ENCODE data around the gene DNAJB8.

The DNAJB8 gene

DNA sequence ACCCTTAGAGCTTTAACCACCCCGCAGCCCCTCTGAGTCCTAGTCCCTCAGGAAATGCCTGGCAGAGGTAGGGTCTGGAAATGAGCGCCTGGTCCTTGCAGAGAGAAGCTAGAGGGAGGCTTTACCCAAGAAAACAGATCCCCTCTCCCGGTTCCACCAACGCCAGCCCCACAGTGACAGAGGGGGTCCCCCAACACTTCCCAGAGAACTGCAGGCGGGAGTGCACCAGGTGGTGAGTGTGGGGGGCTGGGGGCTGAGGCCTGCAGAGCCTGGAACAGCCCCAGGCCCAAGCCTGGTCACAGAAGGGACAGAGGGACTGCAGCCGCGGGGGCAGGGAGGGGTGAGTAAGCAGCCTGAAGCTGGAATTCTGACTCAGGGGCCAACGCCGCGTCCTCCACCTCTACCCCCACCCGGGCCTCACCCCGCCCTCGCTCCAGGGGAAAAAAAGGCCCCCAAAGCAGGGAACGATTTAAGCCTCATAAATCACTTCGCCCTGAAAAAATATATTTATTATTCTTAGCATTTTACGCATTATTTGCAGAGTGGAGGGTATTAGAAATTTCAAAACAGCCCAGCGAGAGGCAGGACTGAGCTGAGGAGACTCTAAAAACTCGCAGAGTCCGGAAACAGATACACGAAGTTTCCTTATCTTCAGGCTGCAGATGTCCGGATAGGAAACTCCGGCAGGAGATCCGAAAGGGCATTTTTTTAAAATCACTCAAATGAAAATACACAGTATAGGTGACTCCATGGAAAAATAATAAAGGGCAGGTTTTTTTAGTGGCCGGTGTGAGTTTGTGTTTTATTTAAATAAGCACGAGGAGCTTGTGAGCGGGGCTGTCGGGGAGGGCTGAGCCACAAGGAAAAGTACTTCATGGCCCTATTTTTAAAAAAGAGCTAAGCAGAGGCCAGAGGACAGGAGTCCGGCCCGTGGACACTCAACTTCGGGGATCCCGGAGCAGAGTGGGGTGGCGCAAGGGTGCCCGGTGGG lies 16.3 kb upstream of the DNAJB8 start:
- H2AFZ ChIP-seq (ENCODE audit: low read length) = no peak overlapping the region
- H3K4me3 ChIP-seq (ENCODE audit: low read length in 2 of 2) = no peak overlapping the region
- H3K27me3 ChIP-seq (ENCODE audit: control insufficient read depth in 3 of 3, insufficient read depth in 3 of 3, low read depth in 1 of 3, low read length in 3 of 3) = peaks cover 55 to 100% (median 95%) of the 10 kb centered on the region in 3 experiments
- H2BK15ac ChIP-seq (ENCODE audit: low read length) = peak overlapping the region; percentile 77
- H4K8ac ChIP-seq (ENCODE audit: low read depth, low read length) = no peak overlapping the region
- no peak overlapping the region for H2BK5ac ChIP-seq (ENCODE audit: low read length)
- no peak overlapping the region for H2BK120ac ChIP-seq (ENCODE audit: low read depth, low read length)
- no peak for DNase-seq (ENCODE audit: low spot score)
- no peaks in the 10 kb centered on the region for H3K79me1 ChIP-seq (ENCODE audit: low read depth, low read length)
- H3K4me2 ChIP-seq (ENCODE audit: insufficient read depth, low read length, poor library complexity, severe bottlenecking) = no peak overlapping the region
- peak overlapping the region; percentile 19 for H3K18ac ChIP-seq (ENCODE audit: low read length)
- peaks cover 7 to 24% of the 10 kb centered on the region in 2 donors for H3K4me1 ChIP-seq (ENCODE audit: control insufficient read depth in 2 of 2, insufficient read depth in 1 of 2, low read depth in 1 of 2, low read length in 2 of 2)
- H3K23ac ChIP-seq (ENCODE audit: low read depth, low read length, poor library complexity) = no peak overlapping the region
- WGBS, 2 donors (ENCODE audit: extremely low coverage in 2 of 2, insufficient read length in 2 of 2, insufficient replicate concordance in 1 of 2) = no CpG with 5 or more reads among the region's 33 CpGs
- H3K4ac ChIP-seq (ENCODE audit: low read length) = no peak overlapping the region
- no peaks in the 10 kb centered on the region for H3K9me3 ChIP-seq (replicated peaks in 1 of 2; ENCODE audit: control insufficient read depth in 2 of 2, insufficient read depth in 1 of 2, low read depth in 1 of 2, low read length in 2 of 2)
- H2AK5ac ChIP-seq (ENCODE audit: low read depth, low read length) = peak overlapping the region; percentile 11
- H2BK12ac ChIP-seq (ENCODE audit: low read length) = no peak overlapping the region
- H3K36me3 ChIP-seq (replicated peaks in 1 of 2; ENCODE audit: control insufficient read depth in 2 of 2, insufficient read depth in 2 of 2, low read length in 2 of 2) = no peaks in the 10 kb centered on the region
- H4K91ac ChIP-seq (ENCODE audit: low read depth, low read length, poor library complexity) = no peak overlapping the region
- no peak overlapping the region for H3K27ac ChIP-seq (replicated peaks; ENCODE audit: low read length)
- H3K14ac ChIP-seq (ENCODE audit: low read length) = no peak overlapping the region
- H3K9ac ChIP-seq (ENCODE audit: low read depth, low read length, poor library complexity) = no peak overlapping the region

DNA sequence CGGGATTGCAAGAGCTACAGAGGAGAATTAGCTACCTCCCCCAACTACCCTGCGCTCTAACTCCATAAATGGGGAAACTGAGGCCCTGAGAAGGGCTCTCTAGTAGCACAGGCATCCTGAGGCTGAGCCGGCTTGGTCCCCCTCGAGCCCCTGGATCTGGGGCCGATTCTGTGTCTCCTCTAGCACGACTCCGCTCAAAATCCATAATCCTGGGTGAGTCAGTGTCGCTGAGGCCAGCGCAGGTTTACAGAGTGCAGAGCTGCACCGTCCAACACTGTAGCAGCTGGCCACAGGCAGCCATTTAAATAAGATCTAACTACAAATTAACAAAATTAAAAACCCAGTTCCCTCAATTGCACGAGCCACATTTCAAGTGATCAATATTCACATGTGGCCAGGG lies 15.5 kb upstream of the DNAJB8 start:
- Histone ChIP-seq H2BK120ac (ENCODE audit: low read depth, low read length) (no peak overlapping the region), H3K23ac (ENCODE audit: low read depth, low read length, poor library complexity) (no peak overlapping the region), H3K4me2 (ENCODE audit: insufficient read depth, low read length, poor library complexity, severe bottlenecking) (no peak overlapping the region), H2AFZ (ENCODE audit: low read length) (no peak overlapping the region), H3K79me1 (ENCODE audit: low read depth, low read length) (no peaks in the 10 kb centered on the region), H3K27me3 (ENCODE audit: control insufficient read depth in 3 of 3, insufficient read depth in 3 of 3, low read depth in 1 of 3, low read length in 3 of 3) (peaks cover 50 to 100% (median 95%) of the 10 kb centered on the region in 3 experiments), H3K9me3 (replicated peaks in 1 of 2; ENCODE audit: control insufficient read depth in 2 of 2, insufficient read depth in 1 of 2, low read depth in 1 of 2, low read length in 2 of 2) (no peaks in the 10 kb centered on the region), H2BK12ac (ENCODE audit: low read length) (no peak overlapping the region), H2AK5ac (ENCODE audit: low read depth, low read length) (no peak overlapping the region), H4K8ac (ENCODE audit: low read depth, low read length) (no peak overlapping the region), H2BK5ac (ENCODE audit: low read length) (no peak overlapping the region), H2BK15ac (ENCODE audit: low read length) (no peak overlapping the region), H3K4me1 (ENCODE audit: control insufficient read depth in 2 of 2, insufficient read depth in 1 of 2, low read depth in 1 of 2, low read length in 2 of 2) (peaks cover 7 to 19% of the 10 kb centered on the region in 2 donors), H3K4ac (ENCODE audit: low read length) (no peak overlapping the region), H3K36me3 (replicated peaks in 1 of 2; ENCODE audit: control insufficient read depth in 2 of 2, insufficient read depth in 2 of 2, low read length in 2 of 2) (no peaks in the 10 kb centered on the region), H3K18ac (ENCODE audit: low read length) (peak overlapping the region; percentile 69), H3K27ac (replicated peaks; ENCODE audit: low read length) (no peak overlapping the region), H3K14ac (ENCODE audit: low read length) (no peak overlapping the region), H4K91ac (ENCODE audit: low read depth, low read length, poor library complexity) (no peak overlapping the region), H3K4me3 (ENCODE audit: low read length in 2 of 2) (no peak overlapping the region), H3K9ac (ENCODE audit: low read depth, low read length, poor library complexity) (no peak overlapping the region)
- no peak for DNase-seq (ENCODE audit: low spot score)
- no CpG with 5 or more reads among the region's 11 CpGs for WGBS, 2 donors (ENCODE audit: extremely low coverage in 2 of 2, insufficient read length in 2 of 2, insufficient replicate concordance in 1 of 2)

DNA sequence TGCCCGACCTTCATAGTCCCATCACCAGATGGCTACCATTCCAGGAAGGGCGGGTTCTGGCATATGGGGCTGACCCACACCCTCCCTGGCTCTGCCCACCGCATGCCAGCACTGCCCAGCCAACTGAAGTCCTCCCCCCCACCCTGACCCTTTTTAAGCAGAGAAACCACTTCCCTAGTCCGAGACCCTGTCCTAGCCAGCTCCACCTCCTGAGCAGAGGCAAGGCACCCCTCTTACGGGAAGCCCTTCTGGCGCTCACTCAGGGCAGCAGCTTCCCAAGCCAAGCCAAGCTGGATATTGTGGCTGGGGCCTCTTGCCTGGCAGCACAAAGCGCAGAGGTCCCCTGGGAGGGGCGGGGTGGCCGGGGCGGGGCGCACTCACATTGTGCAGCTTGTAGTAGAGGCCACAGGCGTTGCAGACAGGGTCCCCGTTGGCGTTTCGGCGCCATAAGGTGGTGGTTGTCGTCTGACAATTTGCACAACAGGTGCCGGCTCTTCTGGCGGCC lies 14.8 kb upstream of the DNAJB8 start:
- H2AFZ ChIP-seq (ENCODE audit: low read length) = no peak overlapping the region
- H3K27ac ChIP-seq (replicated peaks; ENCODE audit: low read length) = no peak overlapping the region
- H3K9ac ChIP-seq (ENCODE audit: low read depth, low read length, poor library complexity) = no peak overlapping the region
- H3K18ac ChIP-seq (ENCODE audit: low read length) = no peak overlapping the region
- H2BK120ac ChIP-seq (ENCODE audit: low read depth, low read length) = no peak overlapping the region
- H3K4ac ChIP-seq (ENCODE audit: low read length) = no peak overlapping the region
- no peak overlapping the region for H2BK15ac ChIP-seq (ENCODE audit: low read length)
- H3K36me3 ChIP-seq (replicated peaks in 1 of 2; ENCODE audit: control insufficient read depth in 2 of 2, insufficient read depth in 2 of 2, low read length in 2 of 2) = no peaks in the 10 kb centered on the region
- no peak overlapping the region for H2BK12ac ChIP-seq (ENCODE audit: low read length)
- H2AK5ac ChIP-seq (ENCODE audit: low read depth, low read length) = no peak overlapping the region
- no CpG with 5 or more reads among the region's 19 CpGs for WGBS, 2 donors (ENCODE audit: extremely low coverage in 2 of 2, insufficient read length in 2 of 2, insufficient replicate concordance in 1 of 2)
- no peaks in the 10 kb centered on the region for H3K9me3 ChIP-seq (replicated peaks in 1 of 2; ENCODE audit: control insufficient read depth in 2 of 2, insufficient read depth in 1 of 2, low read depth in 1 of 2, low read length in 2 of 2)
- H3K79me1 ChIP-seq (ENCODE audit: low read depth, low read length) = no peaks in the 10 kb centered on the region
- H3K4me3 ChIP-seq (ENCODE audit: low read length in 2 of 2) = no peak overlapping the region
- no peak overlapping the region for H3K14ac ChIP-seq (ENCODE audit: low read length)
- H4K91ac ChIP-seq (ENCODE audit: low read depth, low read length, poor library complexity) = no peak overlapping the region
- no peak overlapping the region for H2BK5ac ChIP-seq (ENCODE audit: low read length)
- no peak overlapping the region for H3K23ac ChIP-seq (ENCODE audit: low read depth, low read length, poor library complexity)
- H3K27me3 ChIP-seq (ENCODE audit: control insufficient read depth in 3 of 3, insufficient read depth in 3 of 3, low read depth in 1 of 3, low read length in 3 of 3) = peaks cover 43 to 100% (median 90%) of the 10 kb centered on the region in 3 experiments
- H3K4me2 ChIP-seq (ENCODE audit: insufficient read depth, low read length, poor library complexity, severe bottlenecking) = no peak overlapping the region
- no peak overlapping the region for H4K8ac ChIP-seq (ENCODE audit: low read depth, low read length)
- H3K4me1 ChIP-seq (ENCODE audit: control insufficient read depth in 2 of 2, insufficient read depth in 1 of 2, low read depth in 1 of 2, low read length in 2 of 2) = peaks cover 5 to 16% of the 10 kb centered on the region in 2 donors
- DNase-seq (ENCODE audit: low spot score) = no peak

DNA sequence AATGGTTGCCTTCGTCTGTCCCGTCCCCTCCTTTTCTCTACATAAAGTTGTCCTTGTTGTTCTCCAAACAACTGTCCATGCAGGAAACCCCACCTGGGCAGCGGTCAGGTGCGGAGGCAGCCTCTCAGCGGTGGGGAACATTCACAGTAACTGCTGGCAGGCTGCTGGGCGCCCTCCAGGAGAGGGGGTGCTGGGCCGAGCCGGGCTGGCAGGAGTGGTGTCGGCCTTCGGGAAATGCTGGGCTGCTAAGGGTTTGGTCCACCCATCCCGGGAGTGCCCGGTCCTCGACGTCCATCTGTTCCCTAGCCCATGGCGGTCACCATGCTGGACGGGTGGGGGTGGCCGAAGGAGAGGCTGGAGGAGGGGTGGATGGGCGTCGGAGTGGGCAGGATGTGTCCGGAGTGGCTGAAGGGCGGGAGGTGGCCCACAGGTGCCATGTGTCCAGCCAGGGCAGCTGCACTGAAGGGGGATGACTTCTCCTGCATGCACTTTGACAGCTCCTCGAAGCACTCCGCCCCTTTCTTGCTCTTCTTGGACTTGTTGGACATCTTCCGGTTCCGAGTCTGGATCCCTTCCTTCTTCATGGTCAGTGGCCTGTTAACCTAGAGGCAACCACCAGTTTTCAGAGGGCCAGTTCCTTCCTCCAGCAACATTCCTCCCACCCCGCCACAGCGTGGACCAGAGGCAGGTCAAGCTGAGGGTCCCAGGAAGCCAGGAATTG lies 14.2 kb upstream of the DNAJB8 start:
- no peak overlapping the region for H2BK12ac ChIP-seq (ENCODE audit: low read length)
- peak overlapping the region; percentile 56 for H3K9ac ChIP-seq (ENCODE audit: low read depth, low read length, poor library complexity)
- no peaks in the 10 kb centered on the region for H3K9me3 ChIP-seq (replicated peaks in 1 of 2; ENCODE audit: control insufficient read depth in 2 of 2, insufficient read depth in 1 of 2, low read depth in 1 of 2, low read length in 2 of 2)
- no peak overlapping the region for H2BK120ac ChIP-seq (ENCODE audit: low read depth, low read length)
- H3K79me1 ChIP-seq (ENCODE audit: low read depth, low read length) = no peaks in the 10 kb centered on the region
- H3K4me1 ChIP-seq (ENCODE audit: control insufficient read depth in 2 of 2, insufficient read depth in 1 of 2, low read depth in 1 of 2, low read length in 2 of 2) = peaks cover 5 to 16% of the 10 kb centered on the region in 2 donors
- H3K27me3 ChIP-seq (ENCODE audit: control insufficient read depth in 3 of 3, insufficient read depth in 3 of 3, low read depth in 1 of 3, low read length in 3 of 3) = peaks cover 37 to 100% (median 88%) of the 10 kb centered on the region in 3 experiments
- H4K8ac ChIP-seq (ENCODE audit: low read depth, low read length) = no peak overlapping the region
- H3K14ac ChIP-seq (ENCODE audit: low read length) = no peak overlapping the region
- no peak overlapping the region for H3K18ac ChIP-seq (ENCODE audit: low read length)
- H4K91ac ChIP-seq (ENCODE audit: low read depth, low read length, poor library complexity) = no peak overlapping the region
- DNase-seq (ENCODE audit: low spot score) = no peak
- no peak overlapping the region for H2AFZ ChIP-seq (ENCODE audit: low read length)
- H3K4me2 ChIP-seq (ENCODE audit: insufficient read depth, low read length, poor library complexity, severe bottlenecking) = no peak overlapping the region
- no peak overlapping the region for H3K27ac ChIP-seq (replicated peaks; ENCODE audit: low read length)
- peak overlapping the region; percentile 8 for H2BK15ac ChIP-seq (ENCODE audit: low read length)
- no peak overlapping the region for H3K4ac ChIP-seq (ENCODE audit: low read length)
- no peak overlapping the region for H3K4me3 ChIP-seq (ENCODE audit: low read length in 2 of 2)
- no peaks in the 10 kb centered on the region for H3K36me3 ChIP-seq (replicated peaks in 1 of 2; ENCODE audit: control insufficient read depth in 2 of 2, insufficient read depth in 2 of 2, low read length in 2 of 2)
- WGBS, 2 donors (ENCODE audit: extremely low coverage in 2 of 2, insufficient read length in 2 of 2, insufficient replicate concordance in 1 of 2) = no CpG with 5 or more reads among the region's 27 CpGs
- H2BK5ac ChIP-seq (ENCODE audit: low read length) = no peak overlapping the region
- peak overlapping the region; percentile 33 for H2AK5ac ChIP-seq (ENCODE audit: low read depth, low read length)
- no peak overlapping the region for H3K23ac ChIP-seq (ENCODE audit: low read depth, low read length, poor library complexity)
